IMR-90 (cell line): ENCODE data around the gene ROR2. TPM values are rescaled to one million over a fixed set of nuclear protein-coding genes. Genes with fewer than 3 reads are reported as not detected.

ENCODE experiments used
- ATAC-seq: fragments of 200-7000 bp; cut with Tn5 transposase; 2 replicates; pipeline ENCODE4 v1.9.1; 2020; ENCODE audit warnings: low read depth, mild to moderate bottlenecking, moderate library complexity
- BruUV-seq: library from RNA; stranded (reverse); fragments of 400-500 nt; replicated peaks from 2 replicates; lab custom pipeline; 2021; lab: Mats Ljungman, UMichigan
- CTCF ChIA-PET: fragments of 300-600 bp; formaldehyde crosslinking; extraction: SDS; loops from one replicate; lab custom pipeline; 2021; ENCODE audit warnings: antibody characterized with exemption; lab: Yijun Ruan, JAX
- POLR2A ChIA-PET: fragments of 300-600 bp; sonication (Branson Sonifier 250); formaldehyde crosslinking; loops from one replicate; lab custom pipeline; 2022; ENCODE audit warnings: antibody characterized with exemption; ENCODE audit not compliant: unreplicated experiment; lab: Charles Lee
- DNase-seq: peaks from one replicate; pipeline ENCODE4 v3.0.0; 2013
- H2AFZ ChIP-seq: replicated peaks from 2 replicates; pipeline ENCODE3; 2013; ENCODE audit warnings: low read length, mild to moderate bottlenecking; ENCODE audit not compliant: poor library complexity
- H2AK5ac ChIP-seq: 2 replicates; pipeline ENCODE4 v1.6.1; 2013; ENCODE audit warnings: low read depth, low read length, inconsistent platforms
- H2AK9ac ChIP-seq: replicated peaks from 2 replicates; pipeline ENCODE3; 2013; ENCODE audit warnings: mild to moderate bottlenecking, low read depth, low read length, moderate library complexity; ENCODE audit not compliant: poor library complexity
- H2BK120ac ChIP-seq: 2 replicates; pipeline ENCODE4 v1.6.1; 2013; ENCODE audit warnings: low read depth, low read length, inconsistent platforms
- H2BK15ac ChIP-seq: 3 replicates; pipeline ENCODE4 v1.6.1; 2013; ENCODE audit warnings: low read depth, low read length, inconsistent platforms
- H2BK20ac ChIP-seq: 2 replicates; pipeline ENCODE4 v1.6.1; 2013; ENCODE audit warnings: low read depth, mild to moderate bottlenecking, inconsistent platforms, low read length, moderate library complexity
- H2BK5ac ChIP-seq: 2 replicates; pipeline ENCODE4 v1.6.1; 2013; ENCODE audit warnings: mild to moderate bottlenecking, low read depth, low read length, inconsistent platforms; ENCODE audit not compliant: poor library complexity, severe bottlenecking
- H3K14ac ChIP-seq: replicated peaks from 2 replicates; pipeline ENCODE4 v1.6.1; 2013; ENCODE audit warnings: low read depth, low read length, inconsistent platforms
- H3K18ac ChIP-seq: 2 replicates; pipeline ENCODE4 v1.6.1; 2013; ENCODE audit warnings: low read depth, low read length, control low read depth
- H3K23ac ChIP-seq: 2 replicates; pipeline ENCODE4 v1.6.1; 2013; ENCODE audit warnings: low read depth, low read length, inconsistent platforms
- H3K27ac ChIP-seq: 2 replicates; pipeline ENCODE4 v1.5.1; 2013; ENCODE audit warnings: mild to moderate bottlenecking, control low read depth, low read length; ENCODE audit not compliant: insufficient read depth
- H3K27me3 ChIP-seq: 2 replicates; pipeline ENCODE4 v1.6.1; 2013; ENCODE audit warnings: low read length; ENCODE audit not compliant: control insufficient read depth, insufficient read depth
- H3K36me3 ChIP-seq: 2 replicates; pipeline ENCODE4 v1.6.1; 2013; ENCODE audit warnings: low read length, mixed read lengths; ENCODE audit not compliant: control insufficient read depth, insufficient read depth
- H3K4ac ChIP-seq: 2 replicates; pipeline ENCODE4 v1.6.1; 2013; ENCODE audit warnings: low read depth, low read length, inconsistent platforms
- H3K4me1 ChIP-seq: 2 replicates; pipeline ENCODE4 v1.6.1; 2013; ENCODE audit warnings: low read length, mixed read lengths; ENCODE audit not compliant: control insufficient read depth, insufficient read depth
- H3K4me2 ChIP-seq: 2 replicates; pipeline ENCODE4 v1.6.1; 2013; ENCODE audit warnings: low read depth, mild to moderate bottlenecking, control low read depth, low read length, moderate library complexity
- H3K4me3 ChIP-seq: 2 replicates; pipeline ENCODE4 v1.5.1; 2013; ENCODE audit warnings: low read depth, mild to moderate bottlenecking, control low read depth, low read length, moderate library complexity; ENCODE audit not compliant: insufficient read depth
- H3K56ac ChIP-seq: 2 replicates; pipeline ENCODE4 v1.6.1; 2013; ENCODE audit warnings: low read length, inconsistent platforms; ENCODE audit not compliant: insufficient read depth; ENCODE audit errors: extremely low read depth
- H3K79me1 ChIP-seq, 2 experiments: 2 replicates each; pipeline ENCODE4 v1.6.1; 2013; ENCODE audit warnings: low read length in 2 of 2, inconsistent platforms in 1 of 2, low read depth in 1 of 2
- H3K9ac ChIP-seq: 2 replicates; pipeline ENCODE4 v1.6.1; 2013; ENCODE audit warnings: low read depth, low read length, control low read depth
- H3K9me1 ChIP-seq: 2 replicates; pipeline ENCODE4 v1.6.1; 2013; ENCODE audit warnings: low read length, inconsistent platforms; ENCODE audit not compliant: insufficient read depth
- H3K9me3 ChIP-seq: 2 replicates; pipeline ENCODE4 v1.6.1; 2013; ENCODE audit warnings: low read length; ENCODE audit not compliant: control insufficient read depth, insufficient read depth
- H4K20me1 ChIP-seq: 2 replicates; pipeline ENCODE4 v1.6.1; 2013; ENCODE audit warnings: low read length, inconsistent platforms; ENCODE audit not compliant: insufficient read depth
- H4K5ac ChIP-seq: 2 replicates; pipeline ENCODE4 v1.6.1; 2013; ENCODE audit warnings: mild to moderate bottlenecking, low read depth, low read length, control low read depth
- H4K8ac ChIP-seq, 2 experiments: 2 replicates each; pipeline ENCODE4 v1.6.1; 2013; ENCODE audit warnings: low read depth in 2 of 2, low read length in 2 of 2, control low read depth in 1 of 2, inconsistent platforms in 1 of 2
- H4K91ac ChIP-seq: 2 replicates; pipeline ENCODE4 v1.6.1; 2013; ENCODE audit warnings: low read depth, low read length, inconsistent platforms; ENCODE audit not compliant: insufficient read depth
- BHLHE40 ChIP-seq: fragments of 150-350 bp; IDR thresholded peaks from 2 replicates; pipeline ENCODE4 v1.6.1; 2016; ENCODE audit warnings: mild to moderate bottlenecking, low read depth, low read length
- CEBPB ChIP-seq: IDR thresholded peaks from 2 replicates; pipeline ENCODE4 v1.6.1; 2012; ENCODE audit warnings: low read depth, low read length, improper control_type of control experiment
- CTCF ChIP-seq: conservative IDR thresholded peaks from 2 replicates; pipeline ENCODE4 v1.5.1; 2012; ENCODE audit warnings: mild to moderate bottlenecking, low read depth, low read length, improper control_type of control experiment
- ELK1 ChIP-seq: fragments of 150-350 bp; IDR thresholded peaks from 2 replicates; pipeline ENCODE4 v1.6.1; 2016; ENCODE audit warnings: low read depth, mild to moderate bottlenecking, low read length, moderate library complexity, borderline replicate concordance
- MAZ ChIP-seq: IDR thresholded peaks from 2 replicates; pipeline ENCODE4 v1.6.1; 2012; ENCODE audit warnings: low read depth, mild to moderate bottlenecking, low read length, improper control_type of control experiment, moderate library complexity, borderline replicate concordance
- MXI1 ChIP-seq: IDR thresholded peaks from 2 replicates; pipeline ENCODE4 v1.6.1; 2012; ENCODE audit warnings: low read depth, mild to moderate bottlenecking, low read length, moderate library complexity, borderline replicate concordance
- NFE2L2 ChIP-seq: fragments of 150-350 bp; IDR thresholded peaks from 2 replicates; pipeline ENCODE4 v1.6.1; 2016; ENCODE audit warnings: low read depth, mild to moderate bottlenecking, low read length
- POLR2A ChIP-seq: IDR thresholded peaks from 2 replicates; pipeline ENCODE4 v1.6.1; 2012; ENCODE audit warnings: mild to moderate bottlenecking, low read depth, low read length
- RAD21 ChIP-seq: IDR thresholded peaks from 2 replicates; pipeline ENCODE4 v1.6.1; 2012; ENCODE audit warnings: low read length, improper control_type of control experiment
- USF2 ChIP-seq: fragments of 150-350 bp; IDR thresholded peaks from 2 replicates; pipeline ENCODE4 v1.6.1; 2017; ENCODE audit warnings: mild to moderate bottlenecking, antibody characterized with exemption, low read length, low read depth
- WGBS, 2 experiments: methylation state at CpG; one replicate each; pipeline versions ENCODE4 v1.1.5 to v1.1.7; 2013; ENCODE audit warnings: missing lambda C conversion rate in 2 of 2; ENCODE audit not compliant: insufficient read length in 1 of 2; ENCODE audit errors: extremely low coverage in 2 of 2; 5-methylcytosine and 5-hydroxymethylcytosine counted together
- dilution Hi-C: fragments of 300-500 bp; cut with HindIII; formaldehyde crosslinking; loops from one replicate; pipeline ENCODE4 v1.14.3; 2018; ENCODE audit warnings: low sequenced_read_pairs; ENCODE audit not compliant: unreplicated experiment
- in situ Hi-C: fragments of 300-500 bp; cut with MboI; formaldehyde crosslinking; loops from 3 replicates; pipeline ENCODE4 v1.14.3; 2019; ENCODE audit warnings: low sequenced_read_pairs, inconsistent platforms, mixed read lengths
- intact Hi-C: fragments of 100-400 bp; cut with micrococcal nuclease; formaldehyde crosslinking; loops from 2 replicates; pipeline ENCODE4 v1.10.0; 2022
- polyA plus RNA-seq, 3 experiments: library from polyadenylated mRNA; depleted of rRNA; stranded (reverse); fragments of >200 nt; gene quantifications; 2 replicates each; pipeline ENCODE4 v1.2.3, GENCODE V29; 2012; ENCODE audit warnings: low replicate concordance in 1 of 3
- total RNA-seq: library from RNA; depleted of rRNA; stranded (reverse); fragments of >200 nt; gene quantifications from 2 replicates; pipeline ENCODE4 v1.2.3, GENCODE V29; 2012

The ROR2 gene
- total and polyA plus RNA-seq, 2 of the 4 experiments (the other 2 are of a cell fraction), result 2.3 to 4.8 TPM

- 12% methylated on average over 6 of the region's 13 CpGs; no CpG with 5 or more reads in 1 of the 2 experiments for WGBS, 2 experiments
Measured at GRCh38 chr9:91847581-91848091, 102.4 kb downstream of the ROR2 start.

More at GRCh38 chr9:91847581-91848091, 102.4 kb downstream of the ROR2 start:
- peaks cover 16% of the 10 kb centered on the region; the same call in 1 of the 2 replicates for H3K4me1 ChIP-seq
- H3K36me3 ChIP-seq, result peaks cover 2% of the 10 kb centered on the region; the same call in 1 of the 2 replicates
- H4K20me1 ChIP-seq, result 0 out of 2 replicates have a peak, but pooled peaks cover under 1% of the 10 kb centered on the region
- no peak overlapping the region for H4K91ac ChIP-seq
- no peaks in the 10 kb centered on the region for H3K9me1 ChIP-seq
- no peak overlapping the region for H2AK5ac ChIP-seq
- DNase-seq, result peak; percentile 74
- H2BK15ac ChIP-seq, result no peak overlapping the region
- H2AK9ac ChIP-seq, result no peak overlapping the region
- H2BK20ac ChIP-seq, result no peak overlapping the region
- no peaks in the 10 kb centered on the region for H3K27me3 ChIP-seq
- H3K4ac ChIP-seq, result no peak overlapping the region
- ChIA-PET POLR2A (no interaction called here), CTCF (no interaction called here)
- no peaks in the 10 kb centered on the region for H3K79me1 ChIP-seq
- H3K27ac ChIP-seq, result no peak overlapping the region
- no peak overlapping the region for H4K8ac ChIP-seq
- no peak overlapping the region for H2BK5ac ChIP-seq
- no peak overlapping the region for H3K4me3 ChIP-seq
- dilution Hi-C loops (no loop called here), in situ Hi-C loops (no loop called here), intact Hi-C loops (no loop called here)
- no peak overlapping the region for H4K5ac ChIP-seq
- H3K56ac ChIP-seq, result no peak overlapping the region
- H3K4me2 ChIP-seq, result no peak overlapping the region; the same call in 1 of the 2 replicates
- H3K9ac ChIP-seq, result no peak overlapping the region
- H3K18ac ChIP-seq, result no peak overlapping the region
- no TSS peak for BruUV-seq
- no peak overlapping the region for H3K14ac ChIP-seq
- peak; percentile 56 for ATAC-seq
- H3K9me3 ChIP-seq, result no peaks in the 10 kb centered on the region
- no peak overlapping the region for H2BK120ac ChIP-seq
- peak overlapping the region; percentile 9 for H2AFZ ChIP-seq
- H3K23ac ChIP-seq, result no peak overlapping the region
- TF ChIP-seq CTCF (no peak), POLR2A (no peak), RAD21 (no peak), BHLHE40 (no peak), MXI1 (no peak), MAZ (no peak), NFE2L2 (no peak), USF2 (no peak), ELK1 (no peak), CEBPB (no peak)
